NCI-H128 (cell line): ENCODE data around the gene TUNAR.

ENCODE experiments used
- DNase-seq: peaks from one replicate; lab custom pipeline; 2025; ENCODE audit not compliant: unreplicated experiment; lab: John Stamatoyannopoulos, UW

TUNAR gene

GRCh38 chr14:95876761-95877538 is at the start of gene TUNAR:
TUNAR (plus strand) TSS chr14:95876832.
- no peak for DNase-seq

DNA sequence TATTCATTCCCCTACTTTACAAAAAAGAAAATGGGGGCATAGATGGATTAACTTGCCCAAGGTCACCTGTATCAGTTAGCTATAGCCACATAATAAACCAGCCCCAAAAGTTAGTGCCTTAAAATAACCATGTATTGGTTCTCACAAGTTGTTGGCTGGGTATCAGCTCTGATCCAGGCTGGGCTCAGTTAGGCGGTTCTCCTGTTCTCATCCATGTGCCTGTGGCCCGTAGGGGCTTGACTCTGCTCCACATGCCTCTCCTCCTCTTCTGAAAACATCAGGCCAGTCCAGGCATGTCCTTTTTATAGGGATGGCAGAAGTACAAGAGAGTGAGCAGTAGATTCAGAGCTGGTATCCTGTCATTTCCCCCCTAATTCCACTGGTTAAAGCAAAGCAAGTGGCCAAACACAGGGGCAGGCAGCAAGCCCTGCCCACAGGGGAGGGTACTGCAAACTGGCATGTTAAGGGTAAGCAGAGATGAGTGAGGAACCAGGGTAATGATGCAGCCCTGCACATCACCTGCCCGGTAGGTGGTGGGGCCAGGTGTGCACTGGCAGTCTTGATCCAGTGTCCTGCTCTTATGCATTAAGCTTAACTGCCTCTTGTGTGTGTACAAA is 47.9 kb upstream of the TUNAR start:
- DNase-seq = no peak

- DNase-seq = no peak
Measured at GRCh38 chr14:95829321-95829720, 47.3 kb upstream of the TUNAR start.

GRCh38 chr14:95830386-95830785 is 46.2 kb upstream of the TUNAR start:
- DNase-seq = no peak

DNA sequence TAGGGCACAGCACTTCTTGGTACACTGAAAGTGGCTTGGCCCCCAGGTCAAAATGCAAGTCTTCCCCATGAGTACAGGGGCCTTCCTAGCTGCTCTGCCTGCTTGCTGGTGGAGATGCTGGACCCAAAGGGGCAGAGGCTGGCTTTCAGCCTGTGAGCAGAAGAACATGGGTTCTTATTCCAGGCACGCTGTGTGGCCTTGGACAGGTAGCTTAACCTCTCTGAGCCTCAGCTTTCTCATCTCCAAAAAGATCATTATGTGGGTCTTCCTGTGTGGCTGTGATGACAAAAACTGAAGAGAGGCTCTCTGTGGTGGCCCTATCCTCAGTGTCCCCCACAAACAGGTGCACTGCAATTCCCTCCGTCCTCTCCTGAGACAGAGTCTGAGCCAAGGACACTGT is 45.6 kb upstream of the TUNAR start:
- no peak for DNase-seq

GRCh38 chr14:95831468-95831867 is 45.2 kb upstream of the TUNAR start:
- no peak for DNase-seq

GRCh38 chr14:95832012-95832411 is 44.6 kb upstream of the TUNAR start:
- DNase-seq = no peak

GRCh38 chr14:95833429-95833828 is 43.2 kb upstream of the TUNAR start:
- DNase-seq = no peak

- DNase-seq = no peak
Measured at GRCh38 chr14:95834496-95834895, 42.1 kb upstream of the TUNAR start.

GRCh38 chr14:95835121-95835730 is 41.4 kb upstream of the TUNAR start:
- DNase-seq = no peak

- DNase-seq = no peak
Measured at GRCh38 chr14:95838862-95839261, 37.8 kb upstream of the TUNAR start.

DNA sequence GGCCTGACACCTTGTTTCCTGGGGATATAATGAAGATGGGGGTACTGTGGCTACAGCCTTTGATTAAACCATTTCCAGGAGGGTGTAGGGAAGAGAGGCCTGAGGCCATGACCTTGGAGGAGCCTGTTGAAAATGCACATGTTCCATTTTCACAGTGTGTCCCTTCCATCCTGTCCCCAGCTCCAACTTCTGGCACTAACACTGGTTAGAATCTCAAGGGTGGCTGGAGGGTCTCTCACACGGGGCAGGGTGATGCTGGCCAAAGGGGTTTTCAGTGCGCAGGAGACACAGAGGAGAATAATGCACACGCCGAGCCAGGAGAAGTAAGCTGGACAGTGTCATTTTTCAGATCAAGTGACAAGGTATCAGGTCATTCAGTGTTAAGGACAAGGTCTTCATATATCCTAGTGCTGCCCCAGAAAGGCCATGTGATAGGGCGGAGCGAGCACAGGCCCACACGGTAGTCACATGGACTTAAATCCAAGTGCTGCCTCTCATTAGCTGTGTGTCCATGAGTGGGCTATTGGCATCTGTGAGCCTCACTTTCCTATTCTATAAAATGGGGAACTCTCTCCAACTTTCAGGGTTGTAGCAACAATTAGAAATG is 36.4 kb upstream of the TUNAR start:
- DNase-seq = no peak

DNA sequence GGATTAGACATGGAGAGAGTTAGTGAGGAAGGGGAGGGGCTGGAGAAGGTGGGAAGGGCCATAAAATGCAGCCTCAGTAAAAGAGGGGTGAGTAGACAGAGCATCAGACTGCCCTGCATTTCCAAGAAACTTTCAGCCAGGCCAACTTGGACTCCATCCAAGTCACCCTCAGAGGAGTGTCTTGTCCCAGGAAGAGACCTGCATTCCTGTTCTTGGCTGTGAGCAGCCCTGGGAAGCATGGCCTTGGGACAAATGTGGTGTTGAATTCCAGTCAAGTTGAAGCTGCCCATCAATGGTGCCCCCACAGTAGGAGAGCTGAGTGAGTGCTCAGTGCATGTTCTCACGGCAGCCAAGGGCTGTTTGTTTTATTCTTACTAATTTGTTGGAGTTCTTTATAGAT is 35.0 kb upstream of the TUNAR start:
- no peak for DNase-seq

DNA sequence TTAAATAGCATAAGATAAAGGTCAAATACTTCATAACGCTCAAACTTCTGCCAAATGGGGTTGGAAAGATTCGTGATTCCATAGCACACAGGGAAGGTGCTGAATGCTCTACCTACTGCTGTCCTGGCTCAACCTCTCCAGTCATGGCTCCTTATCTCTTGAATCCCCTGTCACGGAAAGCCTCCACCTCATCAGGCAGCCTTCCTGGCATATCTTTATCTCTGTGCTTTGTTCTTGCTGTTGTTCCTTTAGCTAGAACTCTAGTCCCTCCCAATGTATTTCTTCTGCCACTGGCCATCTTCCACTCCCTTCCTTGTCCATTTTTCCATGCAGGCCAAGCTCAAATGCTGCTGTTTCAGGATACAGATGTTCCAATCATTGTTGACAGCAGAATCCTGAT is 26.9 kb upstream of the TUNAR start:
- no peak for DNase-seq

DNA sequence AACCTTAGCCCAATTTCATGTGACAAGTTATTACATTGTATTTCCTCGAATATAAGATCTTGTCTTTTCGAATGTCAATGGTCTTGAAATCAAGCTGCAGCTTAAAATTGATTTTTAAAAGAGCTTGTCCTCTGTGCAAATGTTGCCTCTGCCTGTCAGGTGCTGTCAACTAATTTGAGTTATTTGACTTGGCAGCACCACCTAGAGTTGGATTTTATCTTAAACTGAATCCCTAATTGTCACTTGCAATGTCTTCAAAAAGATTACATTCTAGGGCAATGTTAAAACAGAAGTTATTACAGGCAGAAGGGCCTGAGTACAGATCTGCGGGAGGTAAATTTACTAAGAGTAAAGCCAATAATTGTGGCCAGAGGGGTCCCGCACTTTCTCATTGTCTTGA is 26.2 kb upstream of the TUNAR start:
- no peak for DNase-seq

GRCh38 chr14:95855606-95856005 is 21.0 kb upstream of the TUNAR start:
- DNase-seq = no peak

DNA sequence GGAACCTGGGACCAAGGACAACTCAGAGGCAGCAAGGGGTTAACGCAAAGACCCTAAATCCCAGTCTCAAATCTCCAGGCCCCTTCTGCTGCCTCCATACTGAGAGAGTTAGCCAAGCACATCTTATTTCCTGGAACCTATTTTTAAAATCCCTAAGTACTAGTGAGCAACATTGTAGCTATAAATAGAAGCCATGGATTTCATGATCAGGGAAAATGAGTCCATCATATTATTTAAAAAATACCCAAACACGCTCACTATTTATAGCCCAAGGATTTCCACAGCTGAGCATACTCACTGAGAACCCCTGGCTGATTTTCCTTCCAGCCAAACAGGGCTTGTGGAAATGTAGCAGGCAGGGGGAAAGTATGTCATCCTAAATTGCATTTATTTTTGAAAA is 19.4 kb upstream of the TUNAR start:
- DNase-seq = no peak

GRCh38 chr14:95858893-95859292 is 17.7 kb upstream of the TUNAR start:
- DNase-seq = no peak

DNA sequence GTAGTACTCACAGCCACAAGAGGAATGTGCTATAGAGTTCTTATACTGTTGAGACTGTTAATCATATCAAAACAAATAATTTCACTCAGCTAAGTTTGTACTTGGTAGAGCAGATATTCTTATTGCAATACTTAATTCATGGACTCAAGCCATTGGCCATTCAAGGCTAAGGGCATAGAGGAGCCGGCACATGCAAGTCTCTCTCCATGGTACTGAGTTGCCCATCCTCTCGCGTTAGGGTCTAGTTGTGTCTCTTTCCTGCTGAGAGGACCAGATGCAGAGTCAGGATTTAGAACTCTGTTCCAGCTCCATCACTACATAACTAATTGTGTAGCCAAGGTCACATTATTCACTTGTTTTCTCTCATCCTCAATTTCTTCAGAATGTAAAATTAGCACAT is 14.4 kb upstream of the TUNAR start:
- DNase-seq = no peak

- no peak for DNase-seq
Measured at GRCh38 chr14:95863295-95863694, 13.3 kb upstream of the TUNAR start.

- DNase-seq = no peak
Measured at GRCh38 chr14:95869776-95870175, 6.9 kb upstream of the TUNAR start.

DNA sequence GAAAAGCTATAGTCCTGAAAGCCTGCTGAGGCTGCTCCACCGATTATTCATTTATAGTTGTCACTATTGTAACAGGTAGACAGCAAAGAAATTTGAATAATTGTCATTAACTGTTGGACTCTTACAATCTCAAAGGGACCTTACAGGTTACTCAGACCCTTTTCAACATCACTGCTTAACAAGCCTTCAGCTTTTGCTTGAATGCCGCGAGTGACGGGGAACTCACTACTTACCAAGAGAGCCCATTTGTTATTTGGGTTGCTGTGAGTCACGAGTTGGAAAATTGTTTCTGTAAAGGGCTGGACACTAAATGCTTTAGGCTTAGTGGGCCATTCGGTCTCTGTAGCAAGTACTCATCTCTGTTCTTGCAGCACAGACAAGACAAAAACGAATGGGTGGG is 5.9 kb upstream of the TUNAR start:
- no peak for DNase-seq
